HepG2 (cell line): ENCODE data around the gene MAGI1. TPM values are rescaled to one million over a fixed set of nuclear protein-coding genes. Genes with fewer than 3 reads are reported as not detected.

ENCODE experiments used
- ATAC-seq: fragments of 200-7000 bp; cut with Tn5 transposase; 3 replicates; pipeline ENCODE4 v1.9.1; 2020; ENCODE audit warnings: mild to moderate bottlenecking, moderate library complexity
- BruUV-seq: library from RNA; stranded (reverse); fragments of 400-500 nt; replicated peaks from 2 replicates; lab custom pipeline; 2021; lab: Mats Ljungman, UMichigan
- CTCF ChIA-PET: fragments of 300-600 bp; formaldehyde crosslinking; extraction: SDS; loops from one replicate; lab custom pipeline; 2021; ENCODE audit warnings: low total read pairs, inconsistent platforms, low intra/inter-chr PET ratio; lab: Yijun Ruan, JAX
- POLR2A ChIA-PET: fragments of 350-600 bp; sonication (Branson Sonifier 250); formaldehyde crosslinking; loops from one replicate; lab custom pipeline; 2020; ENCODE audit warnings: antibody characterized with exemption, inconsistent platforms; lab: Yijun Ruan, JAX
- DNase-seq: peaks from one replicate; pipeline ENCODE4 v3.0.0-alpha.2; 2015; ENCODE audit warnings: low spot score
- FAIRE-seq: peaks from 3 replicates; lab custom pipeline; 2011; peaks lifted over from hg19 to GRCh38; lab: Jason Lieb, UNC
- H2AFZ ChIP-seq: one replicate; pipeline ENCODE4 v1.6.1; 2011; ENCODE audit warnings: low read length, inconsistent platforms
- H3K27ac ChIP-seq: fragments of 300-600 bp; 3 replicates; pipeline ENCODE4 v1.8.0; 2011; ENCODE audit warnings: mixed run types, mild to moderate bottlenecking, mixed read lengths, low read length, inconsistent platforms; ENCODE audit not compliant: insufficient read depth; ENCODE audit errors: extremely low read length
- H3K27me3 ChIP-seq, 2 experiments: fragments of 200-600 bp in 1 of 2; 2 replicates in 1 of 2; 3 replicates in 1 of 2; pipeline versions ENCODE4 v1.6.0 to v1.8.0; 2011; ENCODE audit warnings: low read length in 2 of 2, mild to moderate bottlenecking in 2 of 2, moderate library complexity in 2 of 2, inconsistent platforms in 1 of 2; ENCODE audit not compliant: insufficient read depth in 2 of 2, control insufficient read depth in 1 of 2
- H3K36me3 ChIP-seq, 2 experiments: fragments of 200-600 bp in 1 of 2; replicated peaks in 1 of 2; 2 replicates in 1 of 2; 3 replicates in 1 of 2; pipeline versions ENCODE4 v1.5.1 to v1.8.0; 2011; ENCODE audit warnings: low read length in 2 of 2, inconsistent platforms in 1 of 2; ENCODE audit not compliant: insufficient read depth in 2 of 2, control insufficient read depth in 1 of 2
- H3K4me1 ChIP-seq: 2 replicates; pipeline ENCODE4 v1.5.1; 2012; ENCODE audit warnings: low read length, inconsistent platforms; ENCODE audit not compliant: insufficient read depth
- H3K4me2 ChIP-seq: 2 replicates; pipeline ENCODE4 v1.6.0; 2011; ENCODE audit warnings: low read depth, low read length, inconsistent platforms
- H3K4me3 ChIP-seq, 3 experiments: fragments of 200-600 bp in 1 of 3; sonication (generic), shearing (Covaris generic) in 1 of 3; replicated peaks in 1 of 3; 2 replicates each; pipeline ENCODE4 v1.5.1; 2011 to 2016; ENCODE audit warnings: low read length in 3 of 3, inconsistent platforms in 2 of 3, low read depth in 2 of 3, mild to moderate bottlenecking in 2 of 3, control low read depth in 1 of 3, mixed read lengths in 1 of 3; ENCODE audit not compliant: insufficient read depth in 1 of 3
- H3K79me2 ChIP-seq: one replicate; pipeline ENCODE4 v1.6.1; 2011; ENCODE audit warnings: low read length, inconsistent platforms; ENCODE audit not compliant: insufficient read depth
- H3K9ac ChIP-seq: 2 replicates; pipeline ENCODE4 v1.6.0; 2011; ENCODE audit warnings: mild to moderate bottlenecking, low read depth, low read length, inconsistent platforms; ENCODE audit not compliant: insufficient read depth
- H3K9me3 ChIP-seq: 2 replicates; pipeline ENCODE4 v1.5.1; 2012; ENCODE audit warnings: mild to moderate bottlenecking, low read length
- H4K20me1 ChIP-seq: 2 replicates; pipeline ENCODE4 v1.6.0; 2011; ENCODE audit warnings: inconsistent platforms, mild to moderate bottlenecking, low read length, moderate library complexity; ENCODE audit not compliant: insufficient read depth
- DPF2 ChIP-seq: sonication (generic); formaldehyde crosslinking; IDR thresholded peaks from 2 replicates; pipeline ENCODE4 v1.4.0; 2020; ENCODE audit warnings: mild to moderate bottlenecking, low read depth, missing genetic modification reagents, borderline replicate concordance
- KDM3A ChIP-seq: IDR thresholded peaks from 2 replicates; pipeline ENCODE4 v1.6.1; 2018; ENCODE audit warnings: low read depth, missing compliant biosample characterization
- MTF2 ChIP-seq: sonication (generic); formaldehyde crosslinking; IDR thresholded peaks from 2 replicates; pipeline ENCODE4 v1.5.0; 2020; ENCODE audit warnings: missing genetic modification reagents, borderline replicate concordance
- RFX1 ChIP-seq: fragments of 450-650 bp; IDR thresholded peaks from 2 replicates; pipeline ENCODE4 v1.6.1; 2017
- YEATS2 ChIP-seq: sonication (generic); formaldehyde crosslinking; IDR thresholded peaks from 2 replicates; pipeline ENCODE4 v1.4.0; 2020; ENCODE audit warnings: missing genetic modification reagents, borderline replicate concordance
- ZFP36L1 ChIP-seq: sonication (generic); formaldehyde crosslinking; IDR thresholded peaks from 2 replicates; pipeline ENCODE4 v1.8.0; 2022; ENCODE audit warnings: mild to moderate bottlenecking, missing genetic modification reagents, moderate library complexity
- ZFY ChIP-seq: sonication (generic); formaldehyde crosslinking; IDR thresholded peaks from 2 replicates; pipeline ENCODE4 v1.4.0; 2020; ENCODE audit warnings: missing genetic modification reagents
- ZNF556 ChIP-seq: sonication (generic); formaldehyde crosslinking; IDR thresholded peaks from 2 replicates; pipeline ENCODE4 v1.4.0; 2020; ENCODE audit warnings: mild to moderate bottlenecking, missing genetic modification reagents, borderline replicate concordance
- ZNF772 ChIP-seq: sonication (generic); formaldehyde crosslinking; IDR thresholded peaks from 2 replicates; pipeline ENCODE4 v1.5.0; 2020; ENCODE audit warnings: mild to moderate bottlenecking, missing genetic modification reagents
- WGBS: methylation state at CpG from one replicate; pipeline ENCODE4 v1.1.6; 2017; ENCODE audit warnings: low lambda C conversion rate; 5-methylcytosine and 5-hydroxymethylcytosine counted together
- in situ Hi-C: cut with HindIII; loops from 2 replicates; pipeline ENCODE4 v1.10.0; 2017; ENCODE audit warnings: low pct_unique_long_range_greater_than_20kb; ENCODE audit not compliant: extremely low pct_ligation_motif_present
- intact Hi-C: fragments of 100-400 bp; cut with micrococcal nuclease; formaldehyde crosslinking; loops from one replicate; pipeline ENCODE4 v1.10.0; 2022; ENCODE audit not compliant: unreplicated experiment
- polyA plus RNA-seq, 8 experiments: library from polyadenylated mRNA; depleted of rRNA in 3 of 8; stranded (reverse) in 7 of 8; unstranded in 1 of 8; fragments of >200 nt; fragmentation: Illumina TruSeq in 4 of 8; extraction: Trizol in 4 of 8; gene quantifications; 2 replicates each; pipeline versions ENCODE4 v1.2.1 to v1.2.3, GENCODE V29; 2011 to 2016; ENCODE audit warnings: low read depth in 4 of 8, missing spikeins in 1 of 8, mixed read lengths in 1 of 8; ENCODE audit not compliant: insufficient read depth in 1 of 8
- total RNA-seq, 5 experiments: library from RNA; depleted of rRNA; stranded (reverse); fragments of >200 nt; fragmentation: Illumina TruSeq; extraction: Trizol; gene quantifications; 2 replicates each; pipeline ENCODE4 v1.2.3, GENCODE V29; 2016; ENCODE audit warnings: low read depth in 1 of 5
- TF ChIP-seq, protein P1 (sequence below): sonication (generic); formaldehyde crosslinking; IDR thresholded peaks from 2 replicates; pipeline ENCODE4 v1.5.0; 2020; ENCODE audit warnings: missing genetic modification reagents, mild to moderate bottlenecking, borderline replicate concordance
- TF ChIP-seq, protein P2 (sequence below): sonication (generic); formaldehyde crosslinking; IDR thresholded peaks from 2 replicates; pipeline ENCODE4 v1.4.0; 2020; ENCODE audit warnings: mild to moderate bottlenecking, missing genetic modification reagents
- TF ChIP-seq, protein P3 (sequence below): sonication (generic); formaldehyde crosslinking; IDR thresholded peaks from 2 replicates; pipeline ENCODE4 v1.4.0; 2020; ENCODE audit warnings: missing genetic modification reagents, borderline replicate concordance

The MAGI1 gene
- total and polyA plus RNA-seq, 2 of the 13 experiments (the other 11 are each of a cell fraction or from before 2014, with no cell fraction given), result 22.2 to 26.0 TPM

DNA sequence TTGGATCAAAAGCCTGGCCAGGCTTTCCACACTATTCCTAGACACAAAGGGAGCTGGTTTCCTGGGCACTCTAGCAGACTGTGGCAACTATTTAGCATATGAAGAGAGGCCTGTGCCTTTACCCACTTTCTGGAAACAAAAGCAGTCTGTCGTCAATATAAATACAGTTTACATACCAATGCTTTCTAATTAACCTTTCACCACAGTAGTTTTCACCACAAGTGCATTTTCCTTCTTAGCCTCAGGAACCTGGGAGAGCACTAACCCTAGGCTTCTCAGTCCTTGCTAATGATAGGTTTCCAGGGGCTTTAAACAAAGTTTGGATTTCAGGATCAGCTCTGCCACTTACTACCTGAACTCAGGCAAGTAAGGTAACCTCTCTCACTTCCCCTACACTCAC, 499.1 kb downstream of the MAGI1 start (continued):
- TF ChIP-seq RFX1 (no peak), ZNF556 (no peak), DPF2 (CRISPR knock-in tag) (no peak)
- TF ChIP-seq, protein P1, sequence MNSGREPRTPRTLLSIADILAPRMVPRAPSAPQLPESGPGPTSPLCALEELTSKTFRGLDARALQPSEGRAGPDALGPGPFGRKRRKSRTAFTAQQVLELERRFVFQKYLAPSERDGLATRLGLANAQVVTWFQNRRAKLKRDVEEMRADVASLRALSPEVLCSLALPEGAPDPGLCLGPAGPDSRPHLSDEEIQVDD (CRISPR knock-in tag), result no peak

DNA sequence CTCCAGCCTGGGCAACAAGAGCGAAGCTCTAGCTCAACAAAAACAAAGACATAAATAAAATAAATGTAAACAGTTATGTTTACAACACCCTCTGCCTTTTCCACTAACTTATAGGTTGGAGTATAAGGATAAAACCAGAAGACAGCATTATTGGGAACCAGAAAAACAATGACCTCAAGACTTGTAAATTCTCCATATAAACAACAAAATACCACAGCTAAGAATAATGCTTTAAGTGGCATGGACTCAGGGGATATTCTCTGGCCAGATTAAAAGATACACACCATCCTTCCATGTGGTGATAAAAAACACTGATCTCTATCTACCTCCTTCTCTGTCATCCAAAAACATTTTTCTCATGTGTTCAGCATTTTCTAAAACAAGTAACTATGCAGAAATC, 500.6 kb downstream of the MAGI1 start:
- intact Hi-C loops, result no loop called here
- peaks cover 23% of the 10 kb centered on the region for H4K20me1 ChIP-seq
- H3K79me2 ChIP-seq, result peaks cover 14% of the 10 kb centered on the region
- H3K36me3 ChIP-seq, result no peaks in the 10 kb centered on the region
- TF ChIP-seq KDM3A (CRISPR knock-in tag), result no peak
- H3K4me2 ChIP-seq, result no peak overlapping the region
- H3K4me1 ChIP-seq, result peaks cover 7% of the 10 kb centered on the region; the same call in 1 of the 2 replicates
- CTCF ChIA-PET, result no interaction called here
- ATAC-seq (no peak), FAIRE-seq (no peak), DNase-seq (no peak)
- no peak overlapping the region for H3K9ac ChIP-seq
- H3K27me3 ChIP-seq, result no peaks in the 10 kb centered on the region
- 100% methylated on average over 1 of the region's 1 CpG for WGBS
- POLR2A ChIA-PET, result no interaction called here
- H3K4me3 ChIP-seq, result no peak overlapping the region
- in situ Hi-C loops, result no loop called here
- no peaks in the 10 kb centered on the region for H3K9me3 ChIP-seq
- H3K27ac ChIP-seq, result no peak overlapping the region
- BruUV-seq, result no TSS peak
- no peak overlapping the region for H2AFZ ChIP-seq

DNA sequence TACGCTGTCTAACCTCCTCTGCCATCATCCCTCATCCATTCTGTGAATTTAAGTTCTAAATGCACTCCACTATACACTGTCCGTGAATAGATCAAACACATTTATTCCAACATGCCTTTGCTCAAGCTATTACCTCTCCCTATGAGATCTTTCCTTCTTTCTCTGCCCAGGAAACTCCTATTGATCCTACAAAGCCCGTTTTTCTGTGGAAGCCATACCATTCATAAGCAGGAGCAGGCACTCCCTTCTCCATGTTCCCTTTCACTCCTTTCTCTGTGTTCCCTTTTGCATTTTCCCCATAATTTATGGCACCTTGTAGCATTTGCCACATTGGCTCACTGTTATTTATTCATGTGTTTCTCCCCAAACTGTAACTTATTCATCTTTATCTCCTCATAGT, 501.6 kb downstream of the MAGI1 start:
- H4K20me1 ChIP-seq, result peaks cover 23% of the 10 kb centered on the region
- peaks cover 7% of the 10 kb centered on the region; the same call in 1 of the 2 replicates for H3K4me1 ChIP-seq
- no TSS peak for BruUV-seq
- H3K79me2 ChIP-seq, result peaks cover 14% of the 10 kb centered on the region
- CTCF ChIA-PET, result no interaction called here
- H3K36me3 ChIP-seq, result no peaks in the 10 kb centered on the region; a peak in 1 of 5 replicates
- no peak overlapping the region for H3K4me3 ChIP-seq
- POLR2A ChIA-PET, result no interaction called here
- WGBS, result 96% methylated on average over 3 of the region's 3 CpGs
- no peak overlapping the region for H3K4me2 ChIP-seq
- FAIRE-seq, result no peak
- in situ Hi-C loops, result no loop called here
- ATAC-seq, result no peak
- no peaks in the 10 kb centered on the region for H3K9me3 ChIP-seq
- DNase-seq, result no peak
- no peak overlapping the region for H3K9ac ChIP-seq
- no peak overlapping the region for H2AFZ ChIP-seq
- H3K27ac ChIP-seq, result no peak overlapping the region
- intact Hi-C loops, result no loop called here
- no peaks in the 10 kb centered on the region for H3K27me3 ChIP-seq
- TF ChIP-seq ZFY (CRISPR knock-in tag) (no peak), YEATS2 (CRISPR knock-in tag) (no peak), MTF2 (CRISPR knock-in tag) (no peak), ZNF772 (CRISPR knock-in tag) (no peak), ZFP36L1 (CRISPR knock-in tag) (no peak)
- TF ChIP-seq, protein P2, sequence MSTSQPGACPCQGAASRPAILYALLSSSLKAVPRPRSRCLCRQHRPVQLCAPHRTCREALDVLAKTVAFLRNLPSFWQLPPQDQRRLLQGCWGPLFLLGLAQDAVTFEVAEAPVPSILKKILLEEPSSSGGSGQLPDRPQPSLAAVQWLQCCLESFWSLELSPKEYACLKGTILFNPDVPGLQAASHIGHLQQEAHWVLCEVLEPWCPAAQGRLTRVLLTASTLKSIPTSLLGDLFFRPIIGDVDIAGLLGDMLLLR, result no peak
- TF ChIP-seq, protein P3, sequence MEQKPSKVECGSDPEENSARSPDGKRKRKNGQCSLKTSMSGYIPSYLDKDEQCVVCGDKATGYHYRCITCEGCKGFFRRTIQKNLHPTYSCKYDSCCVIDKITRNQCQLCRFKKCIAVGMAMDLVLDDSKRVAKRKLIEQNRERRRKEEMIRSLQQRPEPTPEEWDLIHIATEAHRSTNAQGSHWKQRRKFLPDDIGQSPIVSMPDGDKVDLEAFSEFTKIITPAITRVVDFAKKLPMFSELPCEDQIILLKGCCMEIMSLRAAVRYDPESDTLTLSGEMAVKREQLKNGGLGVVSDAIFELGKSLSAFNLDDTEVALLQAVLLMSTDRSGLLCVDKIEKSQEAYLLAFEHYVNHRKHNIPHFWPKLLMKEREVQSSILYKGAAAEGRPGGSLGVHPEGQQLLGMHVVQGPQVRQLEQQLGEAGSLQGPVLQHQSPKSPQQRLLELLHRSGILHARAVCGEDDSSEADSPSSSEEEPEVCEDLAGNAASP (CRISPR knock-in tag), result no peak
